ENCODE data around the gene HSPD1.

- TF ChIP-seq, protein P1, sequence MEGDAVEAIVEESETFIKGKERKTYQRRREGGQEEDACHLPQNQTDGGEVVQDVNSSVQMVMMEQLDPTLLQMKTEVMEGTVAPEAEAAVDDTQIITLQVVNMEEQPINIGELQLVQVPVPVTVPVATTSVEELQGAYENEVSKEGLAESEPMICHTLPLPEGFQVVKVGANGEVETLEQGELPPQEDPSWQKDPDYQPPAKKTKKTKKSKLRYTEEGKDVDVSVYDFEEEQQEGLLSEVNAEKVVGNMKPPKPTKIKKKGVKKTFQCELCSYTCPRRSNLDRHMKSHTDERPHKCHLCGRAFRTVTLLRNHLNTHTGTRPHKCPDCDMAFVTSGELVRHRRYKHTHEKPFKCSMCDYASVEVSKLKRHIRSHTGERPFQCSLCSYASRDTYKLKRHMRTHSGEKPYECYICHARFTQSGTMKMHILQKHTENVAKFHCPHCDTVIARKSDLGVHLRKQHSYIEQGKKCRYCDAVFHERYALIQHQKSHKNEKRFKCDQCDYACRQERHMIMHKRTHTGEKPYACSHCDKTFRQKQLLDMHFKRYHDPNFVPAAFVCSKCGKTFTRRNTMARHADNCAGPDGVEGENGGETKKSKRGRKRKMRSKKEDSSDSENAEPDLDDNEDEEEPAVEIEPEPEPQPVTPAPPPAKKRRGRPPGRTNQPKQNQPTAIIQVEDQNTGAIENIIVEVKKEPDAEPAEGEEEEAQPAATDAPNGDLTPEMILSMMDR (optimal IDR thresholded peaks at IDR 0.05 in 1 of 3, IDR thresholded peaks at IDR 0.05 in 1 of 3, conservative IDR thresholded peaks at IDR 0.05 in 1 of 3; ENCODE audit: extremely low read depth in 1 of 3, insufficient read depth in 2 of 3, low read length in 3 of 3) = no peak
- no peak for TF ChIP-seq EZH2 (IDR thresholded peaks at IDR 0.05; ENCODE audit: low read length)
Observed at GRCh38 chr2:197543206-197543605, 43.6 kb upstream of the HSPD1 start.
